Sigmoid colon (tissue), 4 donors: ENCODE measurements around the gene MRPS11.

ENCODE experiments used
- EP300 ChIP-seq, 4 donors: sonication (generic); formaldehyde crosslinking; IDR thresholded peaks; one replicate each; pipeline ENCODE4 v1.6.1; 2017; ENCODE audit warnings: antibody characterized with exemption in 4 of 4
- POLR2A ChIP-seq, 2 donors: fragments of 450-650 bp; IDR thresholded peaks; one replicate each; pipeline ENCODE4 v1.6.1; 2016; ENCODE audit warnings: antibody characterized with exemption in 2 of 2, mild to moderate bottlenecking in 2 of 2, moderate library complexity in 2 of 2
- TF ChIP-seq, protein P1 (sequence below), 4 experiments: fragments of 450-650 bp in 3 of 4; fragments of 200-600 bp in 1 of 4; IDR thresholded peaks; one replicate each; pipeline ENCODE4 v1.5.1; 2016 to 2019; ENCODE audit warnings: antibody characterized with exemption in 4 of 4, mild to moderate bottlenecking in 3 of 4, moderate library complexity in 2 of 4

DNA sequence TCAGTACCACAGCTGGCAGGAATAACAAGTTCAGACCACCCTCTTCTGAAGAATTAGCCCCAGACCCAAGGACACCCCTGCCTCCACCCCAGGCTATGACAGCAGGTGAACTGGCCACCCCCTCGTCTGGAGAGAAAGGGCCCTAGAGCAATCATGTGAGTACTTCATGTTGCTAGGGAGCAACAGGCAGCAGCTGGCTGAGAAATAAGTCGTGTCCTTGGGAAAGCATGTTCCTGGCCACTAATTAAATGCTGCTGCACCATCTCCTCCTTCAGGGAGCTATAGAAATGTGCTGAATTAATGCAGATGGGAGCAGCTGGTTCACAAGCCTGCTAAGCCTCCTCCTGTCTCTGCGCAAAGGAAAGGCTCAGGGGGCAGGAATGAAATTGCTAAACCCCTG lies 31.5 kb downstream of the MRPS11 start:
- TF ChIP-seq, protein P1, sequence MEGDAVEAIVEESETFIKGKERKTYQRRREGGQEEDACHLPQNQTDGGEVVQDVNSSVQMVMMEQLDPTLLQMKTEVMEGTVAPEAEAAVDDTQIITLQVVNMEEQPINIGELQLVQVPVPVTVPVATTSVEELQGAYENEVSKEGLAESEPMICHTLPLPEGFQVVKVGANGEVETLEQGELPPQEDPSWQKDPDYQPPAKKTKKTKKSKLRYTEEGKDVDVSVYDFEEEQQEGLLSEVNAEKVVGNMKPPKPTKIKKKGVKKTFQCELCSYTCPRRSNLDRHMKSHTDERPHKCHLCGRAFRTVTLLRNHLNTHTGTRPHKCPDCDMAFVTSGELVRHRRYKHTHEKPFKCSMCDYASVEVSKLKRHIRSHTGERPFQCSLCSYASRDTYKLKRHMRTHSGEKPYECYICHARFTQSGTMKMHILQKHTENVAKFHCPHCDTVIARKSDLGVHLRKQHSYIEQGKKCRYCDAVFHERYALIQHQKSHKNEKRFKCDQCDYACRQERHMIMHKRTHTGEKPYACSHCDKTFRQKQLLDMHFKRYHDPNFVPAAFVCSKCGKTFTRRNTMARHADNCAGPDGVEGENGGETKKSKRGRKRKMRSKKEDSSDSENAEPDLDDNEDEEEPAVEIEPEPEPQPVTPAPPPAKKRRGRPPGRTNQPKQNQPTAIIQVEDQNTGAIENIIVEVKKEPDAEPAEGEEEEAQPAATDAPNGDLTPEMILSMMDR (IDR thresholded peaks at IDR 0.05) = no peak
- TF ChIP-seq EP300 (IDR thresholded peaks at IDR 0.05) = no peak
- no peak for TF ChIP-seq POLR2A (IDR thresholded peaks at IDR 0.05)
